ENCODE data around the gene KERA.

The KERA gene

GRCh38 chr12:91057368-91058165, at the start of gene KERA:
Gene KERA (minus strand): TSS chr12:91058024. CDS start chr12:91056281, 1,743 bp downstream.
- no peak within 1 kb of the TSS for H3K27ac ChIP-seq
- TF ChIP-seq, protein P1, sequence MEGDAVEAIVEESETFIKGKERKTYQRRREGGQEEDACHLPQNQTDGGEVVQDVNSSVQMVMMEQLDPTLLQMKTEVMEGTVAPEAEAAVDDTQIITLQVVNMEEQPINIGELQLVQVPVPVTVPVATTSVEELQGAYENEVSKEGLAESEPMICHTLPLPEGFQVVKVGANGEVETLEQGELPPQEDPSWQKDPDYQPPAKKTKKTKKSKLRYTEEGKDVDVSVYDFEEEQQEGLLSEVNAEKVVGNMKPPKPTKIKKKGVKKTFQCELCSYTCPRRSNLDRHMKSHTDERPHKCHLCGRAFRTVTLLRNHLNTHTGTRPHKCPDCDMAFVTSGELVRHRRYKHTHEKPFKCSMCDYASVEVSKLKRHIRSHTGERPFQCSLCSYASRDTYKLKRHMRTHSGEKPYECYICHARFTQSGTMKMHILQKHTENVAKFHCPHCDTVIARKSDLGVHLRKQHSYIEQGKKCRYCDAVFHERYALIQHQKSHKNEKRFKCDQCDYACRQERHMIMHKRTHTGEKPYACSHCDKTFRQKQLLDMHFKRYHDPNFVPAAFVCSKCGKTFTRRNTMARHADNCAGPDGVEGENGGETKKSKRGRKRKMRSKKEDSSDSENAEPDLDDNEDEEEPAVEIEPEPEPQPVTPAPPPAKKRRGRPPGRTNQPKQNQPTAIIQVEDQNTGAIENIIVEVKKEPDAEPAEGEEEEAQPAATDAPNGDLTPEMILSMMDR (conservative IDR thresholded peaks at IDR 0.05): no peak

DNA sequence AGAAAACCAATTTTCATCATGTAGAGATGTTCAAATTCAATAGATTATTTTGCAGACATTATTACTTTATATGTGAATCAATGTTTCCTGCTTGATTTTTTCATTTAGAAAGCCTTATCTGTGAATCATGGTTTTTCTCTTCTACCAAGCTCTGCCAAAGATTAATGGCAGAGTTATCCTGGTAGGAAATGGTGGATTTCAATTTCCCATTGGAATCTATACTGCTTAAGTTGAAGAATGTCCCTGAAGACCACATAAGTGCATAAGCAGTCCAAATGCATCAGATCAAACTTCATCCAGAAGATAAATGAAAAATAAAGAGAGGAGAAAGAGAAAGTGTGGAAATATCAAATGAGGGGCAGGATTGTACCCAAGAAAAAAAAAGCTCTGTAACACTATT, 48.5 kb upstream of the KERA start:
- TF ChIP-seq, protein P1 (conservative IDR thresholded peaks at IDR 0.05): no peak
- H3K27ac ChIP-seq: no peak overlapping the region

DNA sequence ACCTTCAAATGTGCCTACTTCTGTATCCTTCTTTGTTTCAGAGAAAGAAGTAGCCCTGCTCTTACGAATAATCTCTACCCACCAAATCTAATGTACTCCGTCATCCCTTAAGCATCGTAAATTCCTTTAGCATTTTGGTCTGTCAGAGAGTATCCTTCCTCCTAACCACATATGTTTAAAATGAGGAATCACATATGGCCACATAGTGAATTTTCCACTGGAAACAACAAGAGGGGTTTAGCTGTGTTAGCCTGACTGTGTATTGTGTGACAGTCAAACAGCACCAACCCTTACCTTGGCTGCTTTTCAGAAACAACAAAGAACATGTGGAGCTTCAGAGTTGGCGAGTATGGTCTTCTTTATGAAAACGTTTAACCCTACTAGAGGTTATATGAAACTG, 48.0 kb upstream of the KERA start:
- no peak overlapping the region for H3K27ac ChIP-seq
- TF ChIP-seq, protein P1 (conservative IDR thresholded peaks at IDR 0.05): no peak

GRCh38 chr12:91104812-91105466, 47.1 kb upstream of the KERA start:
- no peak overlapping the region for H3K27ac ChIP-seq
- TF ChIP-seq, protein P1 (conservative IDR thresholded peaks at IDR 0.05): no peak

GRCh38 chr12:91103624-91104023, 45.8 kb upstream of the KERA start:
- H3K27ac ChIP-seq: no peak overlapping the region
- TF ChIP-seq, protein P1 (conservative IDR thresholded peaks at IDR 0.05): no peak

DNA sequence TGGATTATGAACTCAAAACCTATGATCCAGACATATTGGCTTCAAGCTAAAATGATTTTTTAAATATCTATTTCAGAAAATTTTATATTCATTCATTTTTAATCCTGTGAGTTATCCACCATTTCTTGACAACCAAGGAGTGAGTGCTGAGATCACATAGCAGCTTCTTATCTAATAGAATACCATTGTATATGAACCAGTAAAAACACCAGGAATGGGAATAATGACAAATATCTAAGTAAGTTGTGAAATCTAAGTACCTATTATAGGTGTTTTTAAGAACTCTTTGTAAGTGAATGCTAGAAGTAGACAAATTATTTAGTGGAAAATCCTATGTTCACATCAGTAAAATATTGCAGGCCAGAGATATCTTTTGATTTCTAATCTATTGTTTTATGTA, 45.3 kb upstream of the KERA start:
- TF ChIP-seq, protein P1 (conservative IDR thresholded peaks at IDR 0.05): no peak
- no peak overlapping the region for H3K27ac ChIP-seq

- H3K27ac ChIP-seq: no peak overlapping the region
- TF ChIP-seq, protein P1 (conservative IDR thresholded peaks at IDR 0.05): no peak
Measured at GRCh38 chr12:91100906-91101305, 43.1 kb upstream of the KERA start.

Data from VCaP (cell line).